DOHH2 (cell line): Measurements from ENCODE around the gene CAPRIN1.

ENCODE experiments used
- H3F3A ChIP-seq: fragments of 200-600 bp; sonication (generic), shearing (Covaris generic); 2 replicates; pipeline ENCODE4 v1.6.0; 2016; ENCODE audit warnings: antibody characterized with exemption, mild to moderate bottlenecking; ENCODE audit not compliant: control insufficient read depth, insufficient read depth
- H3K27ac ChIP-seq: fragments of 200-600 bp; sonication (generic); 2 replicates; pipeline ENCODE4 v1.5.1; 2014; ENCODE audit warnings: low read depth, mild to moderate bottlenecking, low read length, moderate library complexity
- H3K27me3 ChIP-seq: fragments of 200-600 bp; sonication (generic); 2 replicates; pipeline ENCODE4 v1.6.1; 2014; ENCODE audit warnings: mild to moderate bottlenecking, low read length, mixed read lengths; ENCODE audit not compliant: control insufficient read depth
- H3K36me3 ChIP-seq: fragments of 200-600 bp; sonication (generic); 2 replicates; pipeline ENCODE4 v1.6.1; 2014; ENCODE audit warnings: mild to moderate bottlenecking, low read length, moderate library complexity, mixed read lengths; ENCODE audit not compliant: control insufficient read depth
- H3K4me1 ChIP-seq: fragments of 200-600 bp; sonication (generic); 2 replicates; pipeline ENCODE4 v1.6.1; 2014; ENCODE audit warnings: mild to moderate bottlenecking, low read length, mixed read lengths; ENCODE audit not compliant: control insufficient read depth
- H3K4me2 ChIP-seq: fragments of 200-600 bp; sonication (generic); 2 replicates; pipeline ENCODE4 v1.6.0; 2014; ENCODE audit warnings: mild to moderate bottlenecking, low read length, moderate library complexity
- H3K4me3 ChIP-seq: fragments of 200-600 bp; sonication (generic); 2 replicates; pipeline ENCODE4 v1.5.1; 2014; ENCODE audit warnings: mild to moderate bottlenecking, low read length, mixed read lengths
- H3K79me2 ChIP-seq: fragments of 200-600 bp; sonication (generic); 2 replicates; pipeline ENCODE4 v1.6.1; 2014; ENCODE audit warnings: mild to moderate bottlenecking, low read length, mixed read lengths; ENCODE audit not compliant: control insufficient read depth
- H3K9me2 ChIP-seq: fragments of 200-600 bp; sonication (generic); replicated peaks from 2 replicates; pipeline ENCODE4 v1.6.1; 2014; ENCODE audit warnings: mild to moderate bottlenecking, low read length, mixed read lengths; ENCODE audit not compliant: control insufficient read depth
- H3K9me3 ChIP-seq: fragments of 200-600 bp; sonication (generic); 2 replicates; pipeline ENCODE4 v1.6.1; 2014; ENCODE audit warnings: antibody characterized with exemption, low read length, mixed read lengths; ENCODE audit not compliant: control insufficient read depth, insufficient read depth
- H4K20me1 ChIP-seq: fragments of 200-600 bp; sonication (generic); 2 replicates; pipeline ENCODE4 v1.6.0; 2014; ENCODE audit warnings: low read depth, mild to moderate bottlenecking, antibody characterized with exemption, low read length, moderate library complexity; ENCODE audit not compliant: control insufficient read depth, insufficient read depth
- EZH2phosphoT487 ChIP-seq: fragments of 200-600 bp; sonication (generic); IDR thresholded peaks from 2 replicates; pipeline ENCODE4 v1.6.1; 2017; ENCODE audit warnings: borderline replicate concordance, mild to moderate bottlenecking, antibody characterized with exemption, low read length, moderate library complexity, mixed read lengths
- TF ChIP-seq, protein P1 (sequence below): fragments of 200-600 bp; sonication (generic); IDR thresholded peaks from one replicate; pipeline ENCODE4 v1.5.1; 2014; ENCODE audit warnings: antibody characterized with exemption, mild to moderate bottlenecking, low read depth, low read length; ENCODE audit not compliant: poor library complexity, severe bottlenecking

The CAPRIN1 gene

DNA sequence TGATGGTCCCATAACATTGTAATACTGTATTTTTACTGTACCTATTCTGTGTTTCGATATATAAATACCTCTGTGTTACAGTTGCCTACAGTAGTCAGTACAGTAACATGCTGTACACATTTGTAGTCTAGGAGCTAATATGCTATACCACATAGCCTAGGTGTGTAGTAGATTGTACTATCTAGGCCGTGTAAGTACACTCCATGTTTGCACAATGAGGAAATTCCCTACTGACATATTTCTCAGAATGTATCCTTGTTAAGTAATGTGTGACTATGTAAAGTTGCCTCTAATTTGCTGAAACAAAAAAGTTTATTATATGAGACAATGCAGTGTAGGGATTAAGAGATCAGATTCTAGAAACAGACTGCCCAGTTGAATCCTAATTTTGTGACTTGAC lies 21.3 kb downstream of the CAPRIN1 start:
- TF ChIP-seq, protein P1, sequence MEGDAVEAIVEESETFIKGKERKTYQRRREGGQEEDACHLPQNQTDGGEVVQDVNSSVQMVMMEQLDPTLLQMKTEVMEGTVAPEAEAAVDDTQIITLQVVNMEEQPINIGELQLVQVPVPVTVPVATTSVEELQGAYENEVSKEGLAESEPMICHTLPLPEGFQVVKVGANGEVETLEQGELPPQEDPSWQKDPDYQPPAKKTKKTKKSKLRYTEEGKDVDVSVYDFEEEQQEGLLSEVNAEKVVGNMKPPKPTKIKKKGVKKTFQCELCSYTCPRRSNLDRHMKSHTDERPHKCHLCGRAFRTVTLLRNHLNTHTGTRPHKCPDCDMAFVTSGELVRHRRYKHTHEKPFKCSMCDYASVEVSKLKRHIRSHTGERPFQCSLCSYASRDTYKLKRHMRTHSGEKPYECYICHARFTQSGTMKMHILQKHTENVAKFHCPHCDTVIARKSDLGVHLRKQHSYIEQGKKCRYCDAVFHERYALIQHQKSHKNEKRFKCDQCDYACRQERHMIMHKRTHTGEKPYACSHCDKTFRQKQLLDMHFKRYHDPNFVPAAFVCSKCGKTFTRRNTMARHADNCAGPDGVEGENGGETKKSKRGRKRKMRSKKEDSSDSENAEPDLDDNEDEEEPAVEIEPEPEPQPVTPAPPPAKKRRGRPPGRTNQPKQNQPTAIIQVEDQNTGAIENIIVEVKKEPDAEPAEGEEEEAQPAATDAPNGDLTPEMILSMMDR = no peak
- TF ChIP-seq EZH2phosphoT487 = no peak
- Histone ChIP-seq H3K4me1 (peaks cover 8% of the 10 kb centered on the region), H3K27ac (no peak overlapping the region), H3K36me3 (peaks cover 90% of the 10 kb centered on the region), H4K20me1 (peaks cover 33% of the 10 kb centered on the region), H3F3A (peaks cover 23% of the 10 kb centered on the region), H3K9me3 (no peaks in the 10 kb centered on the region), H3K4me2 (no peak overlapping the region), H3K79me2 (peaks cover 95% of the 10 kb centered on the region), H3K9me2 (no peaks in the 10 kb centered on the region), H3K27me3 (no peaks in the 10 kb centered on the region), H3K4me3 (no peak overlapping the region)

DNA sequence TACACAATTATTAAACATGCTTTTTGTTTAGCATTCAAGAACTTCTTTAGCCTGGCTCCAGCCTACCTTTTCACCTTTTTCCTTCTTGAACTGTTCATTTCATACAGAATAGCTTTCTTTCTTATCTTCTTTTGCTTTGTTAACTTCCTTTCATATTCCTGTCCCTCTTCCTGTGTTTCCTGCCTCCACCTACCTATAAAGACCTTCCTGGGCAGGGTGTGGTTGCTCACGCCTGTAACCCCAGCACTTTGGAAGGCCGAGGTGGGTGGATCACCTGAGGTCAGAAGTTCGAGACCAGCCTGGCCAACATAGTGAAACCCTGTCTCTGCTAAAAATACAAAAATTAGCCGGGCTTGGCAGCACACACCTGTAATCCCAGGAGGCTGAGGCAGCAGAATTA lies 22.9 kb downstream of the CAPRIN1 start:
- H3K9me3 ChIP-seq = no peaks in the 10 kb centered on the region
- peaks cover 26% of the 10 kb centered on the region for H3F3A ChIP-seq
- peaks cover 95% of the 10 kb centered on the region for H3K79me2 ChIP-seq
- no peak overlapping the region for H3K4me3 ChIP-seq
- TF ChIP-seq EZH2phosphoT487 = no peak
- TF ChIP-seq, protein P1 = no peak
- H3K4me2 ChIP-seq = no peak overlapping the region
- H3K27ac ChIP-seq = no peak overlapping the region
- H3K36me3 ChIP-seq = peaks cover 95% of the 10 kb centered on the region
- peaks cover 30% of the 10 kb centered on the region for H4K20me1 ChIP-seq
- no peaks in the 10 kb centered on the region for H3K4me1 ChIP-seq
- H3K27me3 ChIP-seq = no peaks in the 10 kb centered on the region
- H3K9me2 ChIP-seq = no peaks in the 10 kb centered on the region

DNA sequence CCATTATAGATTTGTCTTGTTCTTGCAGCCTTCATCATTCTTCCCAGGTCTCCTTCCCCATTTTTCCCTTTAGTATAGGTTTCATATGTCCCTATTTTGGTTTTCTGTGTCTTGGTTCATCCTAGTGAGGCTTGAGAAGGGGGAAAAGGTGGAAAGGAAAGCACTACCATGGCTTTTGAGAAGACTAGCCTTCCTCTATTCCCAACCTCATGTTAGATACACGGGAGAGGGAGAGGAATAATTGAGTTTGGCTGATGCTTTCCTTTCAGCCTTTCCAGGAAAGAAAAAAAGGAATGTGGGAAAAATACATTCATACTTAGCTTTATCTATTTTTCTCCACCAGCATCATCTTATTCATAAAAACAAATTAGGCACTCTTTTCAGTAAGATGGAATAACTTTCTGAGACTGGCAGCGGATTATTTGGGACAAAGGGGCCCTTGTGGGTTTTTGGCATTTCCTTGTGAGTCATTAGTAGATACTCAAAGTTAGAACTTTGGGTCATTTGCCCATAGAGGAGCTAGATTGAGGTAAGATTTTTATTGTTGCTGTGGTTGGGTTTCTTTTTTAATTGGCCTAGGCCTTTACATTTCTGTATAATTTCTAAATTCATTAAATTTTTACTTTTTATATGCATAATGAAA lies 23.8 kb downstream of the CAPRIN1 start:
- H3K27ac ChIP-seq = no peak overlapping the region
- TF ChIP-seq, protein P1 = no peak
- no peak for TF ChIP-seq EZH2phosphoT487
- peaks cover 22% of the 10 kb centered on the region; the same call in 1 of the 2 replicates for H4K20me1 ChIP-seq
- H3K36me3 ChIP-seq = peaks cover 95% of the 10 kb centered on the region
- H3K9me2 ChIP-seq = no peaks in the 10 kb centered on the region
- peaks cover 20% of the 10 kb centered on the region for H3F3A ChIP-seq
- no peaks in the 10 kb centered on the region for H3K27me3 ChIP-seq
- peaks cover 91% of the 10 kb centered on the region for H3K79me2 ChIP-seq
- H3K4me1 ChIP-seq = no peaks in the 10 kb centered on the region
- no peak overlapping the region for H3K4me2 ChIP-seq
- no peak overlapping the region for H3K4me3 ChIP-seq
- no peaks in the 10 kb centered on the region for H3K9me3 ChIP-seq
